ENCODE data around the gene TBC1D5.

TBC1D5 gene

GRCh38 chr3:17772556-17772955, 30.1 kb upstream of the TBC1D5 start:
- H3K27ac ChIP-seq, result no peak overlapping the region
- H3K4me1 ChIP-seq, result no peaks in the 10 kb centered on the region
- no peaks in the 10 kb centered on the region for H3K27me3 ChIP-seq
- H3K9me3 ChIP-seq, result no peaks in the 10 kb centered on the region
- H3K36me3 ChIP-seq, result no peaks in the 10 kb centered on the region
- no peak for DNase-seq
- intact Hi-C loops (cut with DNase I; ENCODE audit: low total_unique reads), result no loop called here
- TF ChIP-seq, protein P1, sequence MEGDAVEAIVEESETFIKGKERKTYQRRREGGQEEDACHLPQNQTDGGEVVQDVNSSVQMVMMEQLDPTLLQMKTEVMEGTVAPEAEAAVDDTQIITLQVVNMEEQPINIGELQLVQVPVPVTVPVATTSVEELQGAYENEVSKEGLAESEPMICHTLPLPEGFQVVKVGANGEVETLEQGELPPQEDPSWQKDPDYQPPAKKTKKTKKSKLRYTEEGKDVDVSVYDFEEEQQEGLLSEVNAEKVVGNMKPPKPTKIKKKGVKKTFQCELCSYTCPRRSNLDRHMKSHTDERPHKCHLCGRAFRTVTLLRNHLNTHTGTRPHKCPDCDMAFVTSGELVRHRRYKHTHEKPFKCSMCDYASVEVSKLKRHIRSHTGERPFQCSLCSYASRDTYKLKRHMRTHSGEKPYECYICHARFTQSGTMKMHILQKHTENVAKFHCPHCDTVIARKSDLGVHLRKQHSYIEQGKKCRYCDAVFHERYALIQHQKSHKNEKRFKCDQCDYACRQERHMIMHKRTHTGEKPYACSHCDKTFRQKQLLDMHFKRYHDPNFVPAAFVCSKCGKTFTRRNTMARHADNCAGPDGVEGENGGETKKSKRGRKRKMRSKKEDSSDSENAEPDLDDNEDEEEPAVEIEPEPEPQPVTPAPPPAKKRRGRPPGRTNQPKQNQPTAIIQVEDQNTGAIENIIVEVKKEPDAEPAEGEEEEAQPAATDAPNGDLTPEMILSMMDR (IDR thresholded peaks at IDR 0.05), result no peak
- H3K4me3 ChIP-seq, result no peak overlapping the region

DNA sequence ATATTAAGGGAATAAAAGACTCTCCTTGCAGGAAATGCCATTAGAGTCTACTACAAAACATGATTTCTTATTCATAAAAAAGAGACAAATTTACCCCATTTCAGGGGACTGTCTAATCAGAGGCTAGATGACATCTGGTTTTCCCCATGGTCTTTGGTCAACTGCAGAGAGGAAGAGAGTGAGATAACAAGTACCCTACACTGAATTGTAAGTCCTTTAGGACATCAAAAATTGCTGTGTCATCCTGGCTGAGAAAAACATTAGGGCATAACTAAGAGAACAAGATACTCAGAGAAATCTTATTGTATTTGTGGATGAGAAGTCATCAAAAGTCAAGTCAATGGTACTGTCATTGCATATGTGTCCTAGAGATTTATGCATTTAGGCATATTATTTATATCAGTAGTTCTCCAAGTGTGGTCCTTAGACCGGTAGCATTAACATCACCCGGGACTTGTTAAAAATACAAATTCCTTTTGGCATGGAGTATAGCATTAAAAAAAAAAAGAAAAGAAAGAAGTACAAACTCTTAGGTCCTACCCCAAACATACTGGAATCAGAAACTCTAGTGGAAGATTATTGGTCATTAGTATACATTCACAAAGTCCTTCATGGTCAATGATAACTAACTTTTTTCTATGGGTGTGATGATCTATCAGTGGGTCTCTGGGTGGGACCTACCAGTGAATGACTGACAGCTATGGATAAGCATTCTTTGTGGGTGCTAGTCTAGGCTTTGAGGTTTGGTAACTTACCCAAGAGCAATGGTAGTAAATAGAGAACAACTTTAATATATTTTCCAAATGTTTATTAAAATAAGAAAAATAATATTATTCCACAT, 29.0 kb upstream of the TBC1D5 start:
- intact Hi-C loops (cut with DNase I; ENCODE audit: low total_unique reads), result no loop called here
- H3K27me3 ChIP-seq, result no peaks in the 10 kb centered on the region
- H3K36me3 ChIP-seq, result no peaks in the 10 kb centered on the region
- no peaks in the 10 kb centered on the region for H3K4me1 ChIP-seq
- no peak for DNase-seq
- H3K9me3 ChIP-seq, result no peaks in the 10 kb centered on the region
- no peak overlapping the region for H3K27ac ChIP-seq
- TF ChIP-seq, protein P1 (IDR thresholded peaks at IDR 0.05), result no peak
- no peak overlapping the region for H3K4me3 ChIP-seq

DNA sequence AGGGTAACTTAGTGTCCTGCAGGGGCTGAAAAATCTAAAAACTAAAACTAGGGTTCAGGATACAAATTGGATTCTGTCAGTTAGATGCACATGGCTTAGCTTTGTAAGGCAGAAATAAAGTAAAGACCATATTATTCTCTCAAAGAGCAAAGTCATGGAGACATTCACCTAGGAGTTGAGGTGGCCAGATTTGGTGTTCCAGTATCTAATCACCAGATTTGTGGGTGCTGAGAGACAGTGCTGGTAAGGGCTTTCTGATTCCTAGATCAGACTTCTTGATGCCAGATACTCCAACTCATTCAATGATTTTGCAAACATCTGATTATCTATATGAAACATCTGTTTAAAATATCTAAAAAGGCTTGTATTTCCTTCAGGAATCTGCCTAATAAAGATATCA, 28.3 kb upstream of the TBC1D5 start:
- H3K36me3 ChIP-seq, result no peaks in the 10 kb centered on the region
- H3K4me3 ChIP-seq, result no peak overlapping the region
- TF ChIP-seq, protein P1 (IDR thresholded peaks at IDR 0.05), result no peak
- intact Hi-C loops (cut with DNase I; ENCODE audit: low total_unique reads), result no loop called here
- DNase-seq, result no peak
- no peak overlapping the region for H3K27ac ChIP-seq
- H3K27me3 ChIP-seq, result no peaks in the 10 kb centered on the region
- no peaks in the 10 kb centered on the region for H3K9me3 ChIP-seq
- H3K4me1 ChIP-seq, result no peaks in the 10 kb centered on the region

GRCh38 chr3:17765819-17766472, 23.5 kb upstream of the TBC1D5 start:
- Histone ChIP-seq H3K9me3 (no peaks in the 10 kb centered on the region), H3K27ac (no peak overlapping the region), H3K27me3 (no peaks in the 10 kb centered on the region), H3K36me3 (no peaks in the 10 kb centered on the region), H3K4me3 (no peak overlapping the region), H3K4me1 (no peaks in the 10 kb centered on the region)
- intact Hi-C loops (cut with DNase I; ENCODE audit: low total_unique reads), result no loop called here
- TF ChIP-seq, protein P1 (IDR thresholded peaks at IDR 0.05), result no peak
- DNase-seq, result no peak

DNA sequence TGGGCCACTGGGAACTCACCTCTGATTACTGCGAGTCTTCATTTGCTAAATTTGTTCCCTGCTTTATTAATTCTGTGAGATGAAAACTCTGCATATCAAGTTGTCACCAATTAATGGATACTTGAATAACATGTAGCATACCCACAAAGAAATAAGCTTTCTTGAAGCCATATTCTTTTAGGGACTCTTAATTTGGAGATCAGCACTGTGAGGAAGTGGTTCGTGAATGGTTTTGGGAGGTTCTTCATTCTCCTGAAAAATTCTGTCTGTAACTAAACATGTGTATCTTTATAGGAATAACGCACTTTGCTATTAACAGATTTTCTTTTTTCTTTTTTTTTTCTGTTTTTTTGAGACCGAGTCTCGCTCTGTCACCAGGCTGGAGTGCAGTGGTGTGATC, 19.1 kb upstream of the TBC1D5 start:
- no peaks in the 10 kb centered on the region for H3K9me3 ChIP-seq
- no peak for DNase-seq
- H3K36me3 ChIP-seq, result no peaks in the 10 kb centered on the region
- TF ChIP-seq, protein P1 (IDR thresholded peaks at IDR 0.05), result no peak
- H3K4me3 ChIP-seq, result no peak overlapping the region
- H3K27ac ChIP-seq, result no peak overlapping the region
- H3K4me1 ChIP-seq, result no peaks in the 10 kb centered on the region
- H3K27me3 ChIP-seq, result no peaks in the 10 kb centered on the region
- intact Hi-C loops (cut with DNase I; ENCODE audit: low total_unique reads), result no loop called here
